Measurements from ENCODE around the gene AXL.

- TF ChIP-seq CTCF (IDR thresholded peaks at IDR 0.05) (peak in 2 of 6 experiments; percentile 9 to 16), POLR2A (IDR thresholded peaks at IDR 0.05) (peak; percentile 71 to 82)
Observed at GRCh38 chr19:41192574-41193429, 26.2 kb upstream of the AXL start, which contains the start of gene CYP2S1.

Measured in Peyer's patch (tissue), 4 donors.